ENCODE measurements around the gene DNAJB6.
A peak's percentile ranks its signal among the peaks of the same experiment; 100 is the strongest.
"Not testable (repeated sequence)": the region's sequence is repeated elsewhere in the genome, so short reads cannot be mapped to it uniquely, and the experiment has no call there.

Gene DNAJB6

GRCh38 chr7:157329447-157329846, 7.4 kb upstream of the DNAJB6 start:
- no peak for DNase-seq

DNA sequence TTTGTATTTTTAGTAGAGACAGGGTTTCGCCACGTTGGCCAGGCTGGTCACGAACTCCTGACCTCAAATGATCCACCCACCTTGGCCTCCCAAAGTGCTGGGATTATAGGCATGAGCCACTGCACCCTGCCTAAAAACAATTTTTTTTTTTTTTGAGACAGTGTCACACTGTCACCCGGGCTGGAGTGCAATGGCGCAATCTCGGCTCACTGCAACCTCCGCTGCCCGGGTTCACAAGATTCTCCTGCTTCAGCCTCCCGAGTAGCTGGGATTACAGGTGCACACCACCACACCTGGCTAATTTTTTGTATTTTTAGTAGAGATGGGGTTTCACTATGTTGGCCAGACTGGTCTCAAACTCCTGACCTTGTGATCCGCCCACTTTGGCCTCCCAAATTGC, 6.2 kb upstream of the DNAJB6 start:
- not testable (repeated sequence) for DNase-seq

DNA sequence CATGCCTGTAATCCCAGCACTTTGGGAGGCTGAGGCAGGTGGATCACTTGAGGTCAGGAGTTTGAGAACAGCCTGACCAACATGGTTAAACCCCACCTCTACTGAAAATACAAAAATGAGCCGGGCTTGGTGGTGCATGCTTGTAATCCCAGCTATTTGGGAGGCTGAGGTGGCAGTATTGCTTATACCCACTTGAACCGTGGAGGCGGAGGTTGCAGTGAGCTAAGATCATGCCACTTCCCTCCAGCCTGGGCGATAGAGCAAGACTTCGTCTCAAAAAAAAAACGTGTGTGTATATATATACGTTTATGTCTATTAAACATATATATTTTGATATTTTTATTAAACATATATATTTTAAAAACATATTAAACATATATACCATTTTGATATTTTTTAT, 5.8 kb upstream of the DNAJB6 start:
- DNase-seq = not testable (repeated sequence)

GRCh38 chr7:157335236-157335635, 1.6 kb upstream of the DNAJB6 start:
- DNase-seq = peak; percentile 13

- no peak for DNase-seq
These were observed 817 bp upstream of the DNAJB6 start for GRCh38 chr7:157335991-157336382.

DNA sequence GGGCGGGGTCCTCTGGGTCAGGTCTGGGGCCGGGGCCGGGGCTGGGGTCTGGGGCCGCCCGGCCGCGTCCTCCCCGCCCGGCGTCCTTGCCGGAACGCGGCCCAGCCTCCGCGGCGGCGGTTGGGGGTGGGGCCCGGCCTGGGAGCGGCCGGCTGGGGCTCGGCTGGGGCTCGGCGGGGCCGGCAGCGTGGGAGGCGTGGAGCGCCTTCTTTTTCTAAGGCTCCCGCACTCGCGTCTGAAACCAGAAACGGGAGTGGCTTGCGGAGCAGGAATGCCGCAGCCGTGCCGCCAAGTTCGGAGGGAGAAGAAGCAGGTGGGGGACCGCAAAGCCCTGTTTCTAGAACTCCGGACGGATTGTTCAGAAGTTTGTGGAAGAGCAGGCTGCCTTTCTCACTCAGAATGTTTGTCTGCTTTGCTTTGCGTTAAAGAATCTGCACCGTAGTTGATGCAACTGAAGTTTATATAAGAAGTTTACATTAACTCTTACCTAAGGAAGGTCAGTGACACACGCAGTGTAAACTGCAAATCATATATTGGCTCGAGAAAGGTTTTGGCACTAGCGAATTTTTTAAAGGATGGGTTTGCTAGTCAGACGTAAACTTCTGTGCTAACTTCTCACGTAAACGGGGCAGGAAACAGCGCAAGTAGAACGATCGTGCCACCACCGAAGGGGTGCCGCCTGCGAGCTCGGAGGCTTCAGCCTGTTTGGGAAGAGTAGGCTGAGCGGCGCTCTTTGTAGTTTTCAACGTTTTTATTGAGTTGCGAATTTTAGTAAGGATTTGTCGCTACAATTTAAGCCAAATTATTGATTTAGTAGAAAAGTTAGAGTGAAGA, 729 bp downstream of the DNAJB6 start:
- DNase-seq = peak; percentile 62

GRCh38 chr7:157339777-157340677, 3.2 kb downstream of the DNAJB6 start:
- DNase-seq = peak; percentile 55

GRCh38 chr7:157347217-157347904, 10.6 kb downstream of the DNAJB6 start:
- DNase-seq = no peak

DNA sequence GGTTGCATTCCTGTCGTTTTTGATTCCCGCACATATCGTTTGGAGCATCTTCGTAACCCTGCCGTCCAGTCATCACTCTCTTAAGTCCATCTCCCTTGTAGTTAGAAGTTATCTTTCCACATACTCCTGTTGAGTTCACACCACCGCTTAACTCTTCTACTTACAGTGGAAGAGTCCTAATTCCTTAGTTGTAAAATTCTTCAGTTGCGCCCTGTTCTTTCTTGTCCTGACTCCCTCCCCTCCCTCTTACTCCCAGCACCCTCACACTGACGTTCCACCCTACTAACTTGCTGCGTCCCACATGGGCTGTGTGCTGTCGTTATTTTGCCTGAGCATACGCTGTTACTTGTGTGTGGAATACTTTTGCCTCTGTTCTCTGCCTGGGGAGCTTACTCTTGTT, 11.7 kb downstream of the DNAJB6 start:
- DNase-seq = no peak

DNA sequence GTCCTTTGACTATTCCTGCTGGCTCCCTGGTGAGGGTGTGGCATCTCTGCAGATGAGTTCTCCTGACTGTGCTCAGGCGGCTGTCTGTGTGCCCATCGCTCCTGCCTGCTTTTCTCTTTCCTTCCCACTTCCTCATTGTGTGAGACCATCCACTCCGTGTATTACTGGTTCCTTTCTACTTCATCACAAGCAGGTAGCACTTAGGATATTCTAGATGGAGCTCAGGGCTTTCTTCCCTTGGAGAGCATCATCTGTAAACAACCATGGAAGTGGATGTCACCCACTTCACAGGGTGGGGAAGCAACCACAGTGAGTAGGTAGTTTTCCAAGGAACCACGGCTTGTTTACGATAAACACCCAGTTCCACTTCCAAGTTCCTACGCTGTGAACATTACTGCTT, 15.7 kb downstream of the DNAJB6 start:
- no peak for DNase-seq

DNA sequence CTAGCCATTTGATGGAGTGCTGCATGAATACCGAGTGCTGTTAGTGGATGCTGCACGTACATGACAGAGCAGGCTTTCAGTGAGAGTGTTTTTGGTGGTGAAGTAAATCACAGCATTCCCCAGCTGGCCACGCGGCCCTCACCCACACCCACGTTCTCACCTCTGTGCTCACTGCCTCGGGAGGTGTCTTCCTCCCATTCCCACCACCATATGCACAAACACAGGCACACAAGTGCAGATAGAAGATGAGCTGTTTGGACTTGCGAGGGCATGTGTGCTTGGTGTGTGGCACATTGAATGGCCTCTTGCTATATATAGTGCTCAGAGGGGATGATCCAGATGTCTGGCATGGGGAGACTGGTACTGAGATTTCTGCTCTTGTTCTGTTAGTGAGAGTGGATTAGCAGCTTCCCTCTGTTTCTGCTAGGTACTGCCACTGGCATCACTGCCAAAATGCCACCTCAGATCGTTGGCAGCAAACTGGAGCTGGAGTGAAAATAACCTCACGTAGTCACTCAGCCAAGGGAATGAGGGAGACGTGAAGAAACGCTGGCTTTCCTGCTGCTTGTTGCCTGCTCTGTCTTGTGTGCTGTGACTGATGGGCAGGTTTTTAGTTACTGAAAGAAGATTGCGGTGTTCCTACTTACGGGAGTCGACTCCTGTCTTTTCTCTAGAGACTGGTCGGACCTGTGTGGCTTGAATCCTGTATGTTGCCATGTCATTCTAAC, 19.1 kb downstream of the DNAJB6 start:
- no peak for DNase-seq

GRCh38 chr7:157357129-157358040, 20.6 kb downstream of the DNAJB6 start:
- no peak for DNase-seq

DNA sequence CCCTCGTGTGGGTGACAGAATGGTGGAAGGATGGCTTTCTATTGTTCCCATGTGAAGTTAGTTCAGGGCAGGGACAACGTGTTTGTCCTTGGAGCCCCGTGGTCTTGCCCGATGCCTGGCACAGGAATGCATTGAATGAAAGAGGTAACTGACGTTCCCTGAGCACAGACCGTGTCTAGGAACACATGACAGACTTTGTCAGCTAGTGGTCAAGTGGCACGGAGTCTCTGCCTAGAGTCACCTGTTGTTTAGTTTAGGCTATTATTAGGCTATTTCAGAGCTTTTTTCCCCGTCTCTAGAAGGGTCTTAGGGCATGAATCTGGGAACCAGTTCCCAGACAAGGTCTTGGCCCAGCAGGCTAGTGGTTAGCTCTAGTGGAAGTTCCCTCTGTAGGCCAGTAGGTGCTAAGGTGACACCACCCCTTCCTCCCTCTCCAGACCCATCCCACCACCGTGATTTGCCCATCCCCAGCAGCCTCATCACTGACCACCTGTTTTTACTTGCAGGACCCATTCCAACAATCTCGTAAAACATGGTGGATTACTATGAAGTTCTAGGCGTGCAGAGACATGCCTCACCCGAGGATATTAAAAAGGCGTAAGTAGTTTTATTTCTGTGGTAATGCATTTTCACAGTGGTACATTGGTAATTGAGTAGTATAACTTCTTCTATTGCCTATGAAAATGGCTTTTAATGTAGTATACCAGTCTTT, 21.4 kb downstream of the DNAJB6 start:
- no peak for DNase-seq

- no peak for DNase-seq
These were observed 21.9 kb downstream of the DNAJB6 start for GRCh38 chr7:157358753-157359096.

- DNase-seq = no peak
These were observed 22.8 kb downstream of the DNAJB6 start for GRCh38 chr7:157359581-157359980.

- peak; percentile 28 for DNase-seq
These were observed 23.8 kb downstream of the DNAJB6 start for GRCh38 chr7:157360483-157361025.

DNA sequence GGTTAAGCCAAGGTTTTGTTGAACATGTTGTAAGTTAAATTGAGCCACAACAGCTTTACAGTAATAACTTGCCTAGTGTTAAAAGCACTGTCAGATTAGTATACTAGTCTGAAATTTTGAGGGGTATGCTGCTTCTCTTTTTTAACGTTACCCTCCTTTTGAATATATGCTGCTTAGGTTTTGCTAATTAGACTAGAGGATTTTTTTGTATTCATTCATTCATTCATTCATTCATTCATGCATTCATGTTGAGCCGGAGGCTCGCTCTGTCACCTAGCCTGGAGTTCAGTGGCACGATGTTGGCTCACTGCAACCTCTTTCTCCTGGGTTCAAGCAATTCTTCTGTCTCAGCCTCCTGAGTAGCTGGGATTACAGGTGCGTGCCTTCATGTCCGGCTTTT, 24.7 kb downstream of the DNAJB6 start:
- DNase-seq = no peak

DNA sequence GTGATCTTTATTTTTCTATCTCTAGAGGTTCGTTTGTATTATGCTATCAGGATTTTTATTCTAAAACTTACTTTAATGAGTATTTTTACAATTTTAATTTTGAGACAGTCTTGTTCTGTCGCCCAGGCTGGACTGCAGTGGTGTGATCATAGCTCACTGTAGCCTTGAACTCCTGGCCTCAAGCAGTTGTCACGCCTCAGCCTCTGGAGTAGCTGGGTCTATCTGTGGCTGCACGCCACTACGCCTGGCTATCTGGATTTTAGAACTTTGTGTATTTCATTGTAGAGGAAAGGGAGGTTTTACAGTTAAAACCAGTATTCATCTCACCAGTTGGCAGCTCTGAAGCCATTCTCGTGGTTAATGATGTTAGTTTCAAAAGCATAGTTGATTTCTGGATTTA, 25.9 kb downstream of the DNAJB6 start:
- DNase-seq = no peak

DNA sequence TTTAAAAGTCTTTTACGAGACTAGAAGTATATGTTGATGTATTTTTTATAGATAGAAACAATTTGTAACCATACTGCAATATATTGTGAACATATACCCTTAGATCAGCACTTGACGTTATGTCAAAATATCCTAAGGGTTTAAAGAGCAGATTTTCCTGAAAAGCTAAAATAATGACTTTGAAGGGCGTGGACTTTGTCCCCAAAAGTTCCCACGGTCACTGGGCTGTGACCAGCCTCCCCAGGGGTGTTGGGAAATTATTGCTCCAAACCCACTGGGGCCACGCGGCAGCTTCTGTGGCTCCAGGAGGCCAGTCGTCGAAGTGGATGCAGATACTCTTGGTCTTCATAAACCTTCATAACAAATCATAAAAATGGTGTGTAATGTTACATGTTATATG, 29.9 kb downstream of the DNAJB6 start:
- DNase-seq = no peak

GRCh38 chr7:157368955-157369354, 32.2 kb downstream of the DNAJB6 start:
- DNase-seq = no peak

GRCh38 chr7:157370742-157371141, 33.9 kb downstream of the DNAJB6 start:
- no peak for DNase-seq

Data from NCI-H69 (cell line).